HG03575 (cell line): ENCODE data around the gene RRAS2.
"Not testable (repeated sequence)": the region's sequence is repeated elsewhere in the genome, so short reads cannot be mapped to it uniquely, and the experiment has no call there.

ENCODE experiments used
- ATAC-seq: cut with Tn5 transposase; IDR thresholded peaks from one replicate; pipeline ENCODE4 v1.9.1; 2021; ENCODE audit not compliant: unreplicated experiment, insufficient number of reproducible peaks, low FRiP score; ENCODE audit errors: extremely low read depth

RRAS2 gene

DNA sequence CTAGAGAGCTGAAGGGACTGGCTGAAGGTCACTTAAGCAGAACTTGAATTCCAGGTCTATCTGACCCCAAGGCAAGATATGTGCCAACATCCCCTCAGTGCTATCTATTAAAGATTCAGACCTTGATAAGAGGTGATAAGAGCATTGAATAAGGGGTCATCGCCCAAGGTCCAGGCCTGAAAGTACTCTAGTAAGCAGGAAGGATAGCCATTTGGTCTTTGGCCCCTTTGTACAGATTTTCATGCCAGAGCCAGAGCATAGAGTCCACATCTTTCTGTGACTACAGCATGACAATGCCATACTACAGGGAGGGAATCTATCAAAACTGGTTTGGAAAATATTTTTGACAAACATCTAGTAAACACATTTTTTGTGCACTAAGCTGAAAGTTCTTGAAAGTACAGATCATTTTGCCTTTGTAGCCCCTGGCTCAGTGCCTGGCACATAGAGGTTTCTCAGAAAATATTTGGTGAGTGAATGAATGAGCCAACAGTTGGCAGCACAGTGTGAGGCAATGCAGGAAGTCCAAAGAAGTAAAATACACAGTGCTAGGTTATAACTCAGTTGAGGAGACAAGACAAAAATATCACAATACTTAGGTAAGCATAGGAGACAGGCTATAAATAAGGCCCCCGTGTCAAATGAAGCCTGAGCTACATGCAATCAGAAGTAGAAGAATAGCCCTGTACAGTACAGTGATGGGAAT, 15.1 kb upstream of the RRAS2 start:
- ATAC-seq: no peak

DNA sequence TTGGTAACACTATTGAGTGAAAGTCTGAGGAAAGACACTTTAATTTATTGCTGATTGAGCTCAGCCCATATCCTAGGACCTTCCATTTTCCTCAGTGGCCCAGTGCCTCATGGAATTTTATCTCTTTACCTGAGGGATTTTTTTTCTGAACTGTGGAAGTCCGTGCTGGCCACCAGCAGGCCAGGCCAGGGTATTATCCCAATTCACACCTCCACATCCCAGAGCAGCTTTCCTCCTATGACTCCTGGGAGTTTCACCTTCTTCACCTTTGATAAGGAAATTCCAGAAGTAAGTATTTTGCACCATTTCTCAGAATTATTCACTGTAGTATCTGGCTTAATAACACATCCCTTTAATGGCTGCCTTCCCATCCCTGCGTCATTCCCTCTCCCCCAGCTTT, 13.0 kb upstream of the RRAS2 start:
- no peak for ATAC-seq

DNA sequence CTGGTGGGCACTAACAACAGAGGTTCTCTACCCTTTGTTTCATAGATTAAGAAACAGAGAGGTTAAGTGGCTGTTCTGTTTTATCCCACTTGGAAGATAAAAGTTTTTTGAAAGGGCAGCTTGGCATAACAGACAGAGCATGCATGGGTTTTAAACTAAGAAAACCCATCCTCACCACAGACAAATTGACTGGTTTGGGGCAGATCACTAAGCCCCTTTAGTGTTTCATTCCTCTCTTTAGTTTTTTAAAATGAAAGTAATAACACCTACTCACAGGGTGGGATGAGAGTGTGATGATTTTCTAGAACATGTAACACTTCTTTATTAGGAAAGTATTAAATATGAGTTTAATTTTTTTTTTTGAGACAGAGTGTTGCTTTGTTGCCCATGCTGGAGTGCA, 12.3 kb upstream of the RRAS2 start:
- no peak for ATAC-seq

GRCh38 chr11:14370496-14370895, 11.5 kb upstream of the RRAS2 start:
- no peak for ATAC-seq

DNA sequence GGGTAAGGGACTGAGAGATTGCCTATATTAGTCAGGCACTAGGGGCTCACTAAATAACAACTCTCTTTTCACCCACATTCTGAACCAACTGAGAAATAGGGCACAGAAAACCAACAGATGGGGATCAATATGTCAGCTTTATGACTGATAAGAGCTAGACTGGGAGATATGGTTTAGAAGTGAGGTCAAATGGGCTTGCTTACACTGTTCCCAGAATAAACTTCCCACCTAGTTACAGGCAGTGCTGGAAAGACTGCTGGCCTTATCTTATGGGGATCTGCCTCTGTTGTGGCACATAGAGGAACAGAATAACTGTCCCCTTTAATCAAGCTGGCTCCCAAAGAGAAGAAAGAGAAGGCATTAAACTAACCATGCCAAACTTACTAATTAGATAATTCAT, 10.6 kb upstream of the RRAS2 start:
- no peak for ATAC-seq

DNA sequence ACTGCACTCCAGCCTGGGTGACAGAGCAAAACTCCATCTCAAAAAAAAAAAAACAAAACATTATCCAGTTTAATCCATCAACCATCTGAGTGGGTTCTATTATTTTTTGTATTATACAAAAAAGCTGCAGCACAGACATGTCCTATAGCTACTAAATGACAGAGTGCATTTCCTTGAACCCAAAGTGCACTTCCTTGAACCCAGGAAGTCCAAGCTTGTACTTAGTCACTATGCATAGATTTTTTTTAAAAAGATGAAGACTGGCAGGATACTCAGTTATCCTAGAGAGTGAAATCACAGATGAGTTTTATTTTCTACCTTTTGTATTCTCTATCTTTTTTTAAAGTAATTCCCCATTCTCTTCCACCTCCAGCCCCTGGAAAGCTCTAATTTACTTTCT, 8.0 kb upstream of the RRAS2 start:
- no peak for ATAC-seq

- no peak for ATAC-seq
Measured at GRCh38 chr11:14364322-14364721, 5.3 kb upstream of the RRAS2 start.

- no peak for ATAC-seq
Measured at GRCh38 chr11:14362611-14363010, 3.6 kb upstream of the RRAS2 start.

DNA sequence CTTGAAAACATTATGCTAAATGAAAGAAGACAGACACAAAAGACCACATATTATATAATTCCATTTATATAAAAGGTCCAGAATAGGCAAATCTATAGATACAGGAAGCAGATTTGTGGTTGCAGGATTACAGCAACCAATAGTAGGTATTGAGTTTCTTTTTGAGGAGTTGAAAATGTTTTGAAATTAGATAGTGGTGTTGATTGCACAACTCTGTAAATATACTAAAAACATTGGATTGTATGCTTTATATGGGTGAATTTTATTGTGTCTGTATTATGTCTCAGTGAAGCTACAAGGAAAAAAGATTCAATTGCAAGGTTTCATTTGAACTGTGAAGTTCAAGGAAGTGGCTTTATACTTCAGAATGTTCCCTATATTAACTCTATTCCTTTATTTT, 3.0 kb upstream of the RRAS2 start:
- ATAC-seq: no peak

DNA sequence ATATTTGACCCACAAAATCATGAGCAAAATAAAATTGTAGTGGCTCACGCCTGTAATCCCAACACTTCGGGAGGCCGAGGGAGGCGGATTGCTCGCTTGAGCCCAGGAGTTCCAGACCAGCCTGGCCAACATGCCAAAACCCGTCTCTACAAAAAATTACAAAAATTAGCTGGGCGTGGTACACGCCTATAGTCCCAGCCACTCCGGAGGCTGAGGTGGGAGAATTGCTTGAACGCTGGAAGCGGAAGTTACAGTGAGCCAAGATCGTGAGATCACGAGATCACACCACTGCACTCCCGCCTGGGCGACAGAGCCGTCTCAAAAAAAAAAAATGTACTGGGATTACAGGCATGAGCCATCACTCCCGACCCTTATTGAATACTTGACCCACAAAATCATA, 2.0 kb upstream of the RRAS2 start:
- no peak for ATAC-seq

GRCh38 chr11:14359501-14360031, 583 bp upstream of the RRAS2 start:
- no peak for ATAC-seq

DNA sequence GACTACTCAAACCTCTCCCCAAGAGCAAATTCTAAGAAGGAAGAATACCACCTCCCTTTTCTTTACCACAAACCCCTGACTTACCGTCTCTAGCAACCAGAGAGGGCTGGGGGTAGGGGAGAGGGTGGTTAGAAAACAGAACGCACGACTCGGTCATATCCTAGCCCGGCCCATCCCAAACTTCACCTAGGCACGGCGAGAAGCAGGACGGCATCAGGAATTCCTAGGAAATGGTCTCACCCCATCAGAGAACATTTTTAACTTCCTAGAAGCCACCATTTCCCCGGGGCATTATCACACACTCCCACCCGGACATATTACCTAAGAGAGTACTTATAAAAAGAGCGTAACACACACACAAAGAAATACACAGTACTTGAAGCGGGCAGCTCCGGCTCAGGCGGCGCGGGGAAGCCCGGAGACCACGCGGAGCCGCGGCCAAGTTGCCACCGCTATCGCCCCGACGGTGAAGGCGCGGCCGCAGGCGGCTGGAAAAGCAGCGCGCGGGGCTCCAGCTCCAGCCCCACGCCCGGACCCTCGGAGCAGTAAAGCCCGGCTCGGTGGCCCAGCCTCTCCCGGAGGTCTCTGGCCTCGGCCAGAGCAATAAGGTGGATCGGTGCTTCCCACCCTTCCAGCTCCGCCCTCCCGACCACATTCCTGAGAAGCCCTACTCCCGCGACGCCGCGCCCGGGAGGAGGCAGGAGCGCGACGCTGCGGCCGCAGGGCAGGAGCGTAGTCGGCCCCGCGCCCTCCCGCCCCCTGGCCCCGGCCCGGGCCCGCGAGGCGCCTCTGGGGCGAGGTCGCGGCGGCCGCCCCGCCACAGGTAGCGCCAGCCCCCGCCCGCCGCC, 878 bp downstream of the RRAS2 start:
- no peak for ATAC-seq

DNA sequence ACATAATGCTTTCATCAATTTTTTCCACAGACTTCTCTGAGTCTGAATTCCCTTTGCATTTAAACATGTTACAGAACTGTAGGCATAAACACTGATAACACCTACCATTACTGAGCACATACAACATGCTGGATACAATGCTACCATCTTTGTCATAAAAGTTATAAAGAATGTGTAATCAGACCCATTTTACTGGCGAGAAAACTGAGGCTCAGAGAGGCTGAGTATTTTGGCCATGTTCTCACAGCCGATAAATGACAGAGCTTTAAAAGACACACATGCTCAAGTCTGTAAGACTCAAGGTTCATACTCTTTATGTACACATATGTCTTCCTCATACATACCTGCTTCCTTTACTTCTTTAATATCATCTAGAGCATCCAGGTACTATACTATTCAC, 2.6 kb downstream of the RRAS2 start:
- ATAC-seq: no peak

GRCh38 chr11:14354604-14355003, 4.4 kb downstream of the RRAS2 start:
- ATAC-seq: not testable (repeated sequence)

DNA sequence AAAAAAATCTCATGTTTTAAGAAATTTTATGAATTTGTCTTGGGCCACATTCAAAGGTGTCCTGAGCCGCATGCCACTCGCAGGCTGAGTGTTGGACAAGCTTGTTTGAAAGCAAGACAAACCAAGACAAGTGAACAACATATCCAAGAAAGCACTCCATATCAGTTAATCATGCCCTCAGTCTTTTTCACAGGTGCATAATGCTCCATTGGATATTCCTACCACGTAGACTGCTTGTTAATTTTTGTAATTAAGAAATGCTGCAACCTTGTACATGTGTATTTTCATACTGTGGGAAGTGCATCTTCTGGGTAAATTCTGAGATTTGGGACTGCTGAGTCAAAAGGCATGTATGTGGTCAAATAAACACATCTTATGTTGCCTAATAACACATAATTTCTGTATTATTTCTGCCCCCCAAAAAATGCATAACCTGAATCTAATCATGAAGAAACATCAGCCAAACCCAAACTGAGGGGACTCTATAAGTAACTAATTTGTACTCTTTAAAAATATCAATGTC, 8.2 kb downstream of the RRAS2 start:
- ATAC-seq: no peak

DNA sequence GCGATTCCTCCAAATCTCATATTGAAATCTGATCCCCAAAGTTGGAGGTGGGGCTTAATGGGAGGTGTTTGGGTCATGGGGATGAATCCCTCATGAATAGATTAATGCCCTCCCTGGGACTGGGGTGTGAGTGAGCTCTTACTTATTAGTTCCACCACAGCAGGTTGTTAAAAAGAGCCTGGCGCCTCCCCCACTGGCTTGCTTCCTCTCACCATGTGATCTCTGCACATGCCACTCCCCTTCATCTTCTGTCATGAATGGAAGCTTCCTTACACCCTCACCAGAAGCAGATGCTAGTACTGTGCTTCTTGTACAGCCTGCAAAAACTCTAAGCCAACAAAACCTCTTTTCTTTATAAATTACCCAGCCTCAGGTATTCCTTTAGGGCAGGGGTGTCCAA, 8.8 kb downstream of the RRAS2 start:
- ATAC-seq: no peak

GRCh38 chr11:14347991-14348390, 11.0 kb downstream of the RRAS2 start:
- no peak for ATAC-seq

DNA sequence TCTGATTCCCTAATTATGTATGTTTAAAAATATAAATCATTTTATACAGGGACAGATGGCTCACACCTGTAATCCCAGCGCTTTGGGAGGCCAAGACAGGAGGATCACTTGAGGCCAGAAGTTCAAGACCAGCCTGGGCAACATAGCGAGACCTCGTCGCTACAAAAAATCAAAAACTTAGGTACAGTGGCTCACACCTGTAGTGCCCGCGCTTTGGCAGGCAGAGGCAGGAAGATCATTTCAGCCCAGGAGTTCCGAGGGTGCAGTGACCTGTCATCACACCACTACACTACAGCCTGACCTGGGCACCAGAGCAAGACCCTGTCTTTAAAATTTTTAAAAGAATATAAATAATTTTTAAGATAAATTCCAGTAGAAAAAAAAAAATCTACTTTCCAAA, 11.5 kb downstream of the RRAS2 start:
- ATAC-seq: no peak

- ATAC-seq: no peak
Measured at GRCh38 chr11:14346303-14346955, 12.6 kb downstream of the RRAS2 start.

GRCh38 chr11:14345668-14346067, 13.3 kb downstream of the RRAS2 start:
- ATAC-seq: no peak
